ENCODE results near the gene LTBP1.

DNA sequence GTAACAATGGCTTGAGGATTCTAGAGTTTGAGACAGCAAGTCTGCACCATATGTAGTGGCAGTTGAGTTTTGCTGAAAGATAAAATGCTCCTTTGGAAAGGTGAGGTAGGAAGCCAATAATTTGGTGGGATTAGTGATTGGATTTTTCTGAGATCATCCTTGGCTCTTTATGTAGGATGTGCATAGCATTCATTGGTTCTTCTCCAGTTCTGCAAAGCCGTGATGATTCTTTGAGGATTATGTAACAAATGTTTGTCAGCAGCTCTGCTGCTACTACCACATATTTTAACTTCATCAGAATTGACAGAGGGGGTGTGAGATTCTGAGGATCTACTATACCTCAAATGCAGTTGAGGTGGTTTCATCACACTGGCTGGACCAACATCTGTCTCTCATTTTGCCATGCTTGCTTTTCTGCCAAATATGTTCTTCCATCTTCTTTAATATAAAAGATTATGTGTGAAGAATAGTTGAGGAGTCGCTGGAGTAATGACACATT lies 340.8 kb downstream of the LTBP1 start:
- TF ChIP-seq, protein P1, sequence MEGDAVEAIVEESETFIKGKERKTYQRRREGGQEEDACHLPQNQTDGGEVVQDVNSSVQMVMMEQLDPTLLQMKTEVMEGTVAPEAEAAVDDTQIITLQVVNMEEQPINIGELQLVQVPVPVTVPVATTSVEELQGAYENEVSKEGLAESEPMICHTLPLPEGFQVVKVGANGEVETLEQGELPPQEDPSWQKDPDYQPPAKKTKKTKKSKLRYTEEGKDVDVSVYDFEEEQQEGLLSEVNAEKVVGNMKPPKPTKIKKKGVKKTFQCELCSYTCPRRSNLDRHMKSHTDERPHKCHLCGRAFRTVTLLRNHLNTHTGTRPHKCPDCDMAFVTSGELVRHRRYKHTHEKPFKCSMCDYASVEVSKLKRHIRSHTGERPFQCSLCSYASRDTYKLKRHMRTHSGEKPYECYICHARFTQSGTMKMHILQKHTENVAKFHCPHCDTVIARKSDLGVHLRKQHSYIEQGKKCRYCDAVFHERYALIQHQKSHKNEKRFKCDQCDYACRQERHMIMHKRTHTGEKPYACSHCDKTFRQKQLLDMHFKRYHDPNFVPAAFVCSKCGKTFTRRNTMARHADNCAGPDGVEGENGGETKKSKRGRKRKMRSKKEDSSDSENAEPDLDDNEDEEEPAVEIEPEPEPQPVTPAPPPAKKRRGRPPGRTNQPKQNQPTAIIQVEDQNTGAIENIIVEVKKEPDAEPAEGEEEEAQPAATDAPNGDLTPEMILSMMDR (IDR thresholded peaks at IDR 0.05; ENCODE audit: insufficient read depth, low read length): no peak
- TF ChIP-seq POLR2AphosphoS5 (IDR thresholded peaks at IDR 0.05; ENCODE audit: low read depth): no peak
- TF ChIP-seq SPI1 (IDR thresholded peaks at IDR 0.05; ENCODE audit: borderline replicate concordance, low read depth): no peak

All from HL-60 (cell line).